ENCODE results near the gene MAGI1. TPM values are rescaled to one million over a fixed set of nuclear protein-coding genes. Genes with fewer than 3 reads are reported as not detected.

The MAGI1 gene
- total RNA-seq, 1 experiment from 2014 or later = 58.2 TPM

DNA sequence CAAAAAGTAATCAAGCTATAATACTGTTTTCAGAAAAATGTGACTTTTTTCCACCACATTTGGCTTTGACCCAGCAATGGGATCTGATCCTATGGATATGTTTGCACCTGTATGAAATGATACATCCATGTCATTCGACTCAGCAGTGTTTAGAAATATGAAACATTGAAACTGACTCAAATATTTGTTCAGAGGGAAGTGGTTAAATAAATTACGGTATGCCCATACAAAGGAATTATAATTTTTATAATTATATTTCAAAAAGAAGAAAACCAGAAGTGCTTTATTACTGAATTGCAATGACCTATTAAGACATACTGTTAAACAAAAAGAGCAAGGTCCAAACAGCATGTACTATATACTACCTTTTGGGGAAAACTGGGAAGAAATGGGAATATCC is 546.5 kb downstream of the MAGI1 start:
- Mint-ChIP-seq H3K9me3 (no peaks in the 10 kb centered on the region), H3K36me3 (no peaks in the 10 kb centered on the region), H3K27ac (no peak overlapping the region), H3K4me1 (peaks cover 23% of the 10 kb centered on the region), H3K4me3 (no peak overlapping the region), H3K27me3 (ENCODE audit: low read depth) (no peaks in the 10 kb centered on the region)
- POLR2A ChIA-PET = no interaction called here
- CTCF ChIA-PET = interaction anchor here (1.9 kb wide), 1 partner anchor 26 kb away, joined by 5 read pairs; no protein-coding TSS in a partner anchor
- DNase-seq (ENCODE audit: low spot score) (no peak), ATAC-seq (no peak)
- TF ChIP-seq TCF7 (CRISPR knock-in tag; IDR thresholded peaks at IDR 0.05; ENCODE audit: low read depth) = no peak
- TF ChIP-seq NFATC4 (CRISPR knock-in tag; IDR thresholded peaks at IDR 0.05) = no peak
- TF ChIP-seq, protein P1, sequence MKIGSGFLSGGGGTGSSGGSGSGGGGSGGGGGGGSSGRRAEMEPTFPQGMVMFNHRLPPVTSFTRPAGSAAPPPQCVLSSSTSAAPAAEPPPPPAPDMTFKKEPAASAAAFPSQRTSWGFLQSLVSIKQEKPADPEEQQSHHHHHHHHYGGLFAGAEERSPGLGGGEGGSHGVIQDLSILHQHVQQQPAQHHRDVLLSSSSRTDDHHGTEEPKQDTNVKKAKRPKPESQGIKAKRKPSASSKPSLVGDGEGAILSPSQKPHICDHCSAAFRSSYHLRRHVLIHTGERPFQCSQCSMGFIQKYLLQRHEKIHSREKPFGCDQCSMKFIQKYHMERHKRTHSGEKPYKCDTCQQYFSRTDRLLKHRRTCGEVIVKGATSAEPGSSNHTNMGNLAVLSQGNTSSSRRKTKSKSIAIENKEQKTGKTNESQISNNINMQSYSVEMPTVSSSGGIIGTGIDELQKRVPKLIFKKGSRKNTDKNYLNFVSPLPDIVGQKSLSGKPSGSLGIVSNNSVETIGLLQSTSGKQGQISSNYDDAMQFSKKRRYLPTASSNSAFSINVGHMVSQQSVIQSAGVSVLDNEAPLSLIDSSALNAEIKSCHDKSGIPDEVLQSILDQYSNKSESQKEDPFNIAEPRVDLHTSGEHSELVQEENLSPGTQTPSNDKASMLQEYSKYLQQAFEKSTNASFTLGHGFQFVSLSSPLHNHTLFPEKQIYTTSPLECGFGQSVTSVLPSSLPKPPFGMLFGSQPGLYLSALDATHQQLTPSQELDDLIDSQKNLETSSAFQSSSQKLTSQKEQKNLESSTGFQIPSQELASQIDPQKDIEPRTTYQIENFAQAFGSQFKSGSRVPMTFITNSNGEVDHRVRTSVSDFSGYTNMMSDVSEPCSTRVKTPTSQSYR (CRISPR knock-in tag; IDR thresholded peaks at IDR 0.05) = no peak
- no peak for TF ChIP-seq TEAD1 (CRISPR knock-in tag; IDR thresholded peaks at IDR 0.05)
- TF ChIP-seq, protein P2, sequence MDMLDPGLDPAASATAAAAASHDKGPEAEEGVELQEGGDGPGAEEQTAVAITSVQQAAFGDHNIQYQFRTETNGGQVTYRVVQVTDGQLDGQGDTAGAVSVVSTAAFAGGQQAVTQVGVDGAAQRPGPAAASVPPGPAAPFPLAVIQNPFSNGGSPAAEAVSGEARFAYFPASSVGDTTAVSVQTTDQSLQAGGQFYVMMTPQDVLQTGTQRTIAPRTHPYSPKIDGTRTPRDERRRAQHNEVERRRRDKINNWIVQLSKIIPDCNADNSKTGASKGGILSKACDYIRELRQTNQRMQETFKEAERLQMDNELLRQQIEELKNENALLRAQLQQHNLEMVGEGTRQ (CRISPR knock-in tag; IDR thresholded peaks at IDR 0.05) = no peak
- no peak for TF ChIP-seq SOX15 (CRISPR knock-in tag; IDR thresholded peaks at IDR 0.05)
- TF ChIP-seq, protein P3, sequence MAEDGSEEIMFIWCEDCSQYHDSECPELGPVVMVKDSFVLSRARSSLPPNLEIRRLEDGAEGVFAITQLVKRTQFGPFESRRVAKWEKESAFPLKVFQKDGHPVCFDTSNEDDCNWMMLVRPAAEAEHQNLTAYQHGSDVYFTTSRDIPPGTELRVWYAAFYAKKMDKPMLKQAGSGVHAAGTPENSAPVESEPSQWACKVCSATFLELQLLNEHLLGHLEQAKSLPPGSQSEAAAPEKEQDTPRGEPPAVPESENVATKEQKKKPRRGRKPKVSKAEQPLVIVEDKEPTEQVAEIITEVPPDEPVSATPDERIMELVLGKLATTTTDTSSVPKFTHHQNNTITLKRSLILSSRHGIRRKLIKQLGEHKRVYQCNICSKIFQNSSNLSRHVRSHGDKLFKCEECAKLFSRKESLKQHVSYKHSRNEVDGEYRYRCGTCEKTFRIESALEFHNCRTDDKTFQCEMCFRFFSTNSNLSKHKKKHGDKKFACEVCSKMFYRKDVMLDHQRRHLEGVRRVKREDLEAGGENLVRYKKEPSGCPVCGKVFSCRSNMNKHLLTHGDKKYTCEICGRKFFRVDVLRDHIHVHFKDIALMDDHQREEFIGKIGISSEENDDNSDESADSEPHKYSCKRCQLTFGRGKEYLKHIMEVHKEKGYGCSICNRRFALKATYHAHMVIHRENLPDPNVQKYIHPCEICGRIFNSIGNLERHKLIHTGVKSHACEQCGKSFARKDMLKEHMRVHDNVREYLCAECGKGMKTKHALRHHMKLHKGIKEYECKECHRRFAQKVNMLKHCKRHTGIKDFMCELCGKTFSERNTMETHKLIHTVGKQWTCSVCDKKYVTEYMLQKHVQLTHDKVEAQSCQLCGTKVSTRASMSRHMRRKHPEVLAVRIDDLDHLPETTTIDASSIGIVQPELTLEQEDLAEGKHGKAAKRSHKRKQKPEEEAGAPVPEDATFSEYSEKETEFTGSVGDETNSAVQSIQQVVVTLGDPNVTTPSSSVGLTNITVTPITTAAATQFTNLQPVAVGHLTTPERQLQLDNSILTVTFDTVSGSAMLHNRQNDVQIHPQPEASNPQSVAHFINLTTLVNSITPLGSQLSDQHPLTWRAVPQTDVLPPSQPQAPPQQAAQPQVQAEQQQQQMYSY (CRISPR knock-in tag; IDR thresholded peaks at IDR 0.05) = no peak
- no peak for TF ChIP-seq IRF2 (CRISPR knock-in tag; IDR thresholded peaks at IDR 0.05; ENCODE audit: borderline replicate concordance, low read depth)
- TF ChIP-seq NFE2L1 (CRISPR knock-in tag; IDR thresholded peaks at IDR 0.05) = no peak

DNA sequence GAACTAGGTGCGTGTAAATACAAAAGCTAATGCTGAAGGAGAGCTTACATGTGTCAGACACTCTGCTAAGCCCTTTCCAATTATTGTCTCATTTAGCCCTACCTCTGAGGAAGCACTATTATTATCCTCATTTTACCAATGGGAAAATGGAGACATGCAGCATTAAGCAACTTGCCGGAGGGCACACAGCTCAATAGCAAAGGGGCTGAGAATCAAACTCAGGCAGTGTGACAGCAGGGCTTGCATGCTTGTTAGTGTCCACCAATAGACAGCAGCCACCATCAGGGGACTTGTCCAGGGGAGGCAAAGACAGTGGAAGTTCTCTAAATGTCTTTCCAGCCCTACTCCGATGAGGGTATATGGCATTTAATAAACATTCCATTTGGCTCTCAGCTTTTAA is 548.6 kb downstream of the MAGI1 start:
- CTCF ChIA-PET = no interaction called here
- peaks cover 41% of the 10 kb centered on the region for H3K4me1 Mint-ChIP-seq
- no peaks in the 10 kb centered on the region for H3K9me3 Mint-ChIP-seq
- no peaks in the 10 kb centered on the region for H3K27me3 Mint-ChIP-seq (ENCODE audit: low read depth)
- no peak overlapping the region for H3K27ac Mint-ChIP-seq
- no peaks in the 10 kb centered on the region for H3K36me3 Mint-ChIP-seq
- no peak overlapping the region for H3K4me3 Mint-ChIP-seq
- no peak for DNase-seq (ENCODE audit: low spot score)
- POLR2A ChIA-PET = no interaction called here
- no peak for ATAC-seq
- TF ChIP-seq ZNF423 (CRISPR knock-in tag; IDR thresholded peaks at IDR 0.05) = no peak
- no peak for TF ChIP-seq ZNF219 (CRISPR knock-in tag; IDR thresholded peaks at IDR 0.05; ENCODE audit: borderline replicate concordance)
- TF ChIP-seq, protein P4, sequence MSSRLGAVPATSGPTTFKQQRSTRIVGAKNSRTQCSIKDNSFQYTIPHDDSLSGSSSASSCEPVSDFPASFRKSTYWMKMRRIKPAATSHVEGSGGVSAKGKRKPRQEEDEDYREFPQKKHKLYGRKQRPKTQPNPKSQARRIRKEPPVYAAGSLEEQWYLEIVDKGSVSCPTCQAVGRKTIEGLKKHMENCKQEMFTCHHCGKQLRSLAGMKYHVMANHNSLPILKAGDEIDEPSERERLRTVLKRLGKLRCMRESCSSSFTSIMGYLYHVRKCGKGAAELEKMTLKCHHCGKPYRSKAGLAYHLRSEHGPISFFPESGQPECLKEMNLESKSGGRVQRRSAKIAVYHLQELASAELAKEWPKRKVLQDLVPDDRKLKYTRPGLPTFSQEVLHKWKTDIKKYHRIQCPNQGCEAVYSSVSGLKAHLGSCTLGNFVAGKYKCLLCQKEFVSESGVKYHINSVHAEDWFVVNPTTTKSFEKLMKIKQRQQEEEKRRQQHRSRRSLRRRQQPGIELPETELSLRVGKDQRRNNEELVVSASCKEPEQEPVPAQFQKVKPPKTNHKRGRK (CRISPR knock-in tag; IDR thresholded peaks at IDR 0.05; ENCODE audit: borderline replicate concordance) = no peak
- TF ChIP-seq ZNF263 (CRISPR knock-in tag; IDR thresholded peaks at IDR 0.05; ENCODE audit: low read depth) = no peak
- TF ChIP-seq, protein P5, sequence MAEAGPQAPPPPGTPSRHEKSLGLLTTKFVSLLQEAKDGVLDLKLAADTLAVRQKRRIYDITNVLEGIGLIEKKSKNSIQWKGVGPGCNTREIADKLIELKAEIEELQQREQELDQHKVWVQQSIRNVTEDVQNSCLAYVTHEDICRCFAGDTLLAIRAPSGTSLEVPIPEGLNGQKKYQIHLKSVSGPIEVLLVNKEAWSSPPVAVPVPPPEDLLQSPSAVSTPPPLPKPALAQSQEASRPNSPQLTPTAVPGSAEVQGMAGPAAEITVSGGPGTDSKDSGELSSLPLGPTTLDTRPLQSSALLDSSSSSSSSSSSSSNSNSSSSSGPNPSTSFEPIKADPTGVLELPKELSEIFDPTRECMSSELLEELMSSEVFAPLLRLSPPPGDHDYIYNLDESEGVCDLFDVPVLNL (CRISPR knock-in tag; IDR thresholded peaks at IDR 0.05; ENCODE audit: borderline replicate concordance, low read depth) = no peak
- TF ChIP-seq, protein P3 (CRISPR knock-in tag; IDR thresholded peaks at IDR 0.05) = no peak
- TF ChIP-seq JUN (CRISPR knock-in tag; IDR thresholded peaks at IDR 0.05) = no peak
- TF ChIP-seq TCF7 (CRISPR knock-in tag; IDR thresholded peaks at IDR 0.05; ENCODE audit: low read depth) = no peak
- no peak for TF ChIP-seq JAZF1 (CRISPR knock-in tag; IDR thresholded peaks at IDR 0.05)
- TF ChIP-seq, protein P6, sequence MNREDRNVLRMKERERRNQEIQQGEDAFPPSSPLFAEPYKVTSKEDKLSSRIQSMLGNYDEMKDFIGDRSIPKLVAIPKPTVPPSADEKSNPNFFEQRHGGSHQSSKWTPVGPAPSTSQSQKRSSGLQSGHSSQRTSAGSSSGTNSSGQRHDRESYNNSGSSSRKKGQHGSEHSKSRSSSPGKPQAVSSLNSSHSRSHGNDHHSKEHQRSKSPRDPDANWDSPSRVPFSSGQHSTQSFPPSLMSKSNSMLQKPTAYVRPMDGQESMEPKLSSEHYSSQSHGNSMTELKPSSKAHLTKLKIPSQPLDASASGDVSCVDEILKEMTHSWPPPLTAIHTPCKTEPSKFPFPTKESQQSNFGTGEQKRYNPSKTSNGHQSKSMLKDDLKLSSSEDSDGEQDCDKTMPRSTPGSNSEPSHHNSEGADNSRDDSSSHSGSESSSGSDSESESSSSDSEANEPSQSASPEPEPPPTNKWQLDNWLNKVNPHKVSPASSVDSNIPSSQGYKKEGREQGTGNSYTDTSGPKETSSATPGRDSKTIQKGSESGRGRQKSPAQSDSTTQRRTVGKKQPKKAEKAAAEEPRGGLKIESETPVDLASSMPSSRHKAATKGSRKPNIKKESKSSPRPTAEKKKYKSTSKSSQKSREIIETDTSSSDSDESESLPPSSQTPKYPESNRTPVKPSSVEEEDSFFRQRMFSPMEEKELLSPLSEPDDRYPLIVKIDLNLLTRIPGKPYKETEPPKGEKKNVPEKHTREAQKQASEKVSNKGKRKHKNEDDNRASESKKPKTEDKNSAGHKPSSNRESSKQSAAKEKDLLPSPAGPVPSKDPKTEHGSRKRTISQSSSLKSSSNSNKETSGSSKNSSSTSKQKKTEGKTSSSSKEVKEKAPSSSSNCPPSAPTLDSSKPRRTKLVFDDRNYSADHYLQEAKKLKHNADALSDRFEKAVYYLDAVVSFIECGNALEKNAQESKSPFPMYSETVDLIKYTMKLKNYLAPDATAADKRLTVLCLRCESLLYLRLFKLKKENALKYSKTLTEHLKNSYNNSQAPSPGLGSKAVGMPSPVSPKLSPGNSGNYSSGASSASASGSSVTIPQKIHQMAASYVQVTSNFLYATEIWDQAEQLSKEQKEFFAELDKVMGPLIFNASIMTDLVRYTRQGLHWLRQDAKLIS (CRISPR knock-in tag; IDR thresholded peaks at IDR 0.05; ENCODE audit: borderline replicate concordance) = no peak

All from WTC11 (cell line).